ENCODE results near the gene MR1. TPM values are rescaled to one million over a fixed set of nuclear protein-coding genes. Genes with fewer than 3 reads are reported as not detected.

The MR1 gene
- total RNA-seq, 1 experiment from 2014 or later = 0.74 TPM

GRCh38 chr1:181090641-181091126 lies 56.9 kb downstream of the MR1 start:
- DNase-seq (ENCODE audit: low spot score) = peak; percentile 46

DNA sequence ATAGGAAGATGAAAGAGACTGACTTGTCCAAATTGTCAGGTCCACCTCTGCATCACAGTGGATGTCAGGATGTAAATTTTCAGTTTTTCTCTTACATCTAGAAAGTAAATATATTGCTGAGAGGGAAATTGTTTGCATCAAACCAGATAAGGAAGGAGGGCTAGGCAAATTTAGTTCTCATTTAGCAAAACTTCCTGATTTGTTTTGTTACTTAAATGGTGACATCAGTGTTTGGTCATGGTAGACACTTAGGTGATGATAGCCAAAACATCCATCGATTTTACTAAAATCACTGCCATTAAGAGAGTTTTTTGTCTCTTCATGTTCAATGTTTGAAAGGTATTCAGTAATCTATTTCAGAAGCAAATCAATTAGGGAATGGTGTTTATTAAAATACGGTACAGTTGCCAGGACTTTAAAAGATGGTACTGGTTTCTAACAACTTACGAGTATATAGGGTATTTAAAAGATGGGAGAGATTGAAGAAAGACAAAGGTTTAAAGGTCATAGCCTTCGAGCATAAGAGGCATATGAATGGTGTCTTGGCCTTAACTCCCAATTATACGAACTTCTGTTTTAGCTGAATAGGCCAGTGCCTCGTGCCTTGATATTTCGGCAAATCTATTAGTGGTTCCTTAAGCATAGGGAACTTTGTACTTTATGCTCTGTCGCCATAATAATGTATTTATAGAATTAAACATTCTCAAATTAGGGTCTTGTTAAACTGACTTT lies 57.7 kb downstream of the MR1 start:
- DNase-seq (ENCODE audit: low spot score) = no peak

GRCh38 chr1:181092056-181092455 lies 58.3 kb downstream of the MR1 start:
- no peak for DNase-seq (ENCODE audit: low spot score)

- DNase-seq (ENCODE audit: low spot score) = no peak
These were observed 59.2 kb downstream of the MR1 start for GRCh38 chr1:181092883-181093458.

DNA sequence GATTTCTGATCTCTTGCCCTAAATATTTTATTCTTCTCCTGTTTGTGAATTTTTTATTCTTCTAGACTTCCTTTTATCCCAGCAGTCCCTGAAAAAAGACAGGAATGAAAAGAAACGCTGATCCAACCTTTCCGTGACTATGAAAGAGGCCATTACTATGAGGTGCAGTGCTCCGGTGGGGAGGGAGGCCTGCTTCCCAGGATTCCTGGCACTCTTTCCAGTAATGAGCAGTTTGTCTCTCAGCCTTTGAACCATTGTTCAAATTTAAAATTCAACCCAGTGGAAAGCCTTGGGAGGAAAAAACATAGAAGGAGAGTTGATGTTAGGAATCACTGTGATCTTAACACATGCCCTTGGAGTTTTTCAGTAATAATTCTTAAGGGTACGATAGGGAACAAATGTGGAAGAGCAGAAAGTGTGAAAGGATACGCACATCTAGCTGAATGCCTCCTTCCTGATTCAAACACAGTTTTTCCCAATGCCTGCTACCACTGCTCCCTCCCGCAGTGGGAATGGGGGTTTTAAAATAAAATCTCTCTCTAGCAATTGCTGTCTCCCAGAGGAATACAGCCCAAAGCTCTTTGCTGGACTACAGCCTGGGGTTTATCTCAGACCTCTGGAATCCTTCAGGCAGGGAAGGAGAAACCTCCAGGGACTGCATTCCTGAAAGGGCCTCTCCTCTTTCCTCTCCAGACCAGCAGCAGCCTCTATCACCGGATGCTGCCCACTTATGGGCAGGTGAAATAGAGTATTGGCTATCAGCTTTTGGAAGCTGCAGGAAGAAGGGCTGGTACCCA lies 60.8 kb downstream of the MR1 start:
- DNase-seq (ENCODE audit: low spot score) = no peak

- DNase-seq (ENCODE audit: low spot score) = no peak
These were observed 61.5 kb downstream of the MR1 start for GRCh38 chr1:181095260-181095659.

GRCh38 chr1:181095763-181096184 lies 62.0 kb downstream of the MR1 start:
- DNase-seq (ENCODE audit: low spot score) = no peak

- DNase-seq (ENCODE audit: low spot score) = no peak
These were observed 63.5 kb downstream of the MR1 start for GRCh38 chr1:181097242-181097641.

DNA sequence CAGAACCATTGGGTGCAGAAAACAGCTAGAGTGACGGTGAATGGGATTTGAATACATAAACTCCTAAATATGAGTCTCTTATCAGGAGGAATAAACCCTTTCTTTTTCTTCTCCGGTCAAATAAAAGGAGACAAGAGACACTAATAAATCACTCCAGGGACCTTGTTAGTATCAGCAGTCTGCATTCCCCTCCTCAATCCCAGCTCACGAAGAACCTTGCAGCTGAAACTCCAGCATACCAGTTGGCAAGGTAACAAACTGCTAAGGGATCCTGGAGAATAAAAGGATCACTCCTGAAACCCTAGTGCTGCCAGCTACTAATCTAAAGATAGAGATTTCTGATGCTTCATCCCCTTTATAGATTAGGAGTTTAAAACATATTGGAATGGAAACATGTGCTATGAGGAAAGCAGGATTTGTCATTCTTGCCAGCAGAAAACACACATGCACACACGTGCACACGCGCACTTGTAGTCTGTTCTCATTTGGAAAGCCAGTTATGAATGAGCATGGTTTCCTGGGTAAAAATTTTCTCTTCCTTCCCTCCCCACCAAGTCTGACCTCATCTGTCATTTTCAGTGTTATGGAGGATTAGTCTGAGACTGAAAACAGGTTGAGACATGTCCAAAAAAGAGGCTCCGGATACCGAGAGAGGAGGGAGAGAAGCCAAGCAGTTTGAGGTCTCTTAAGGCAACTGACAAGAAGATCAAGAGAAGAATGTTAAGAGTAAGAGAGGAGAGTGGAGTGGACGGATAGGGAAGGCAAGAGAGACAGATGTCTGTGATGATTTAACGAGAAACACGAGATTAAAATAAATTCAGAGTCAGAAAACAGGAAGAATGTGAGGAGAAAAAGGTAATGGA lies 65.6 kb downstream of the MR1 start:
- no peak for DNase-seq (ENCODE audit: low spot score)

- DNase-seq (ENCODE audit: low spot score) = no peak
These were observed 66.5 kb downstream of the MR1 start for GRCh38 chr1:181100015-181100905.

GRCh38 chr1:181100934-181101333 lies 67.2 kb downstream of the MR1 start:
- DNase-seq (ENCODE audit: low spot score) = no peak

- DNase-seq (ENCODE audit: low spot score) = no peak
These were observed 67.9 kb downstream of the MR1 start for GRCh38 chr1:181101581-181102226.

- no peak for DNase-seq (ENCODE audit: low spot score)
These were observed 69.1 kb downstream of the MR1 start for GRCh38 chr1:181102841-181103240.

GRCh38 chr1:181103399-181103798 lies 69.6 kb downstream of the MR1 start:
- DNase-seq (ENCODE audit: low spot score) = no peak

- peak; percentile 44 for DNase-seq (ENCODE audit: low spot score)
These were observed 70.4 kb downstream of the MR1 start for GRCh38 chr1:181104042-181104789.

GRCh38 chr1:181104790-181105133 lies 71.0 kb downstream of the MR1 start:
- DNase-seq (ENCODE audit: low spot score) = no peak

DNA sequence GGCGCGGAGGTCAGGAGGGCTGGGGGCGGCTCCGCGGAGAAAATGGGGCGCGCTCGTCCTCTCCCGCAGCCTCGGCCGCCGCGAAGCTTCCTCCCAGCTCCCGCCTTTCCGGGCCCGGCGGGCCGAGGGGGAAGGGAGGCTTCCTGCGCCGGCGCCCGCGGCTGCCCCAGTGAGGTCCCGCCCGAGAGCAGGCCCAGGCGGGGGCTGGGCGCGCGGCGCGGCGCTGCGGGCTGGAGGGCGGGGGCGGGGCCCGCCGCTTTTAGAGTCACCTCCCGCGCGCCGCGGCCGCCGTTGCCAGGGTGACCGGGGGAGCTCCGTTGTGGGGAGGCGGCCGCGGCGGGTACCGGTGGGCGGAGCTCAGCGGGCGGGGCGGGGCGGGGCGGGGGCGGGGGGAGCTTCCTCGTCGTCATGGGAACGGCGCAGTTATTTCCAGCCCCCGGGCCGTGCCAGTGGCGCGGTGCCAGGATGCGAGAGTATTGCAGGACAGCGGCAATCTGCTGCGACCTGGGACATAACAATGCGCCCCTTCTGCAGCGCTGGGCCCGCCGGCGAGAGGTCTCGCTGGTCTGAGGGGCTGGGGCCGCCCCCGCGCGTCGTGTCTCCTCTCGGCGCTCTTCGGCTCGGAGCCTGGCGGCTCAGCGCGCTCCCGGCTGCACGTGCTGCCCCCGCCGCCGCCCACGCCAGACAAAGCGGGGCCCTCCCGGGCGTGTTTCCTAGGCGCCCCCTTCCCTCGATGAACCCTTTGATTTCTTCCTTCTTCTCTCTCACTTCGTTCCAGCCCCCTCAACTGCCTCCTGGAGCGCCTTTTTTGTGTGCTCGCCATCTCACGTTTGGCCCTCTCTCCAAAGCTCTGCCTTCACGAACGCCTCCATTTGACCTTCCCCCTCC lies 71.6 kb downstream of the MR1 start:
- DNase-seq (ENCODE audit: low spot score) = peak; percentile 90

- no peak for DNase-seq (ENCODE audit: low spot score)
These were observed 72.2 kb downstream of the MR1 start for GRCh38 chr1:181106022-181106312.

- DNase-seq (ENCODE audit: low spot score) = no peak
These were observed 72.7 kb downstream of the MR1 start for GRCh38 chr1:181106479-181106878.
